A549 (cell line): ENCODE results near the gene CD101.

Experiments used
- CHD2 ChIP-seq: fragments of 150-350 bp; IDR thresholded peaks from 2 replicates; pipeline ENCODE4 v1.6.1; 2014; ENCODE audit warnings: low read length; ENCODE audit not compliant: partially characterized antibody
- EP300 ChIP-seq, 2 experiments: fragments of >200 bp; sonication (Bioruptor Twin); formaldehyde crosslinking; IDR thresholded peaks; 2 replicates in 1 of 2; 3 replicates in 1 of 2; pipeline ENCODE4 v1.6.1; 2016 to 2017
- TF ChIP-seq, protein P1 (sequence below): fragments of >200 bp; sonication (Bioruptor Twin); formaldehyde crosslinking; IDR thresholded peaks from 3 replicates; pipeline ENCODE4 v1.5.1; 2016

DNA sequence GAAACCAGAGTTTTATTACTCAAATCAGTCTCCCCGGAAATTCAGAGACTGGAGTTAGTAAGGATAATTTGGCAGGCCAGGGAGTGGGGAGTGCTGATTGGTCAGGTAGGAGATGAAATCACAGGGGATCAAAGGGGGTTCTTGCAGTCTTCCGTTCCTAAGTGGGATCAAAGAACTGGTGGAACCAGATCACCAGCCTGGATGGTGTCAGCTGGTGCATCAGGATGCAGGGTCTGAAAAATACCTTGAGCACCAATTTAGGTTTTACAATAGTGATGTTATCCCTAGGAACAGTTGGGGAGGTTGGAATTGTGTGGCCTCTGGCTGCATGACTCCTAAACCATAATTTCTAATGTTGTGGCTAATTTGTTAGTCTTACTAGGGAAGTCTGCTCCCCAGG, 1.4 kb upstream of the CD101 start:
- TF ChIP-seq EP300 (IDR thresholded peaks at IDR 0.05) (no peak), CHD2 (no peak)
- TF ChIP-seq, protein P1, sequence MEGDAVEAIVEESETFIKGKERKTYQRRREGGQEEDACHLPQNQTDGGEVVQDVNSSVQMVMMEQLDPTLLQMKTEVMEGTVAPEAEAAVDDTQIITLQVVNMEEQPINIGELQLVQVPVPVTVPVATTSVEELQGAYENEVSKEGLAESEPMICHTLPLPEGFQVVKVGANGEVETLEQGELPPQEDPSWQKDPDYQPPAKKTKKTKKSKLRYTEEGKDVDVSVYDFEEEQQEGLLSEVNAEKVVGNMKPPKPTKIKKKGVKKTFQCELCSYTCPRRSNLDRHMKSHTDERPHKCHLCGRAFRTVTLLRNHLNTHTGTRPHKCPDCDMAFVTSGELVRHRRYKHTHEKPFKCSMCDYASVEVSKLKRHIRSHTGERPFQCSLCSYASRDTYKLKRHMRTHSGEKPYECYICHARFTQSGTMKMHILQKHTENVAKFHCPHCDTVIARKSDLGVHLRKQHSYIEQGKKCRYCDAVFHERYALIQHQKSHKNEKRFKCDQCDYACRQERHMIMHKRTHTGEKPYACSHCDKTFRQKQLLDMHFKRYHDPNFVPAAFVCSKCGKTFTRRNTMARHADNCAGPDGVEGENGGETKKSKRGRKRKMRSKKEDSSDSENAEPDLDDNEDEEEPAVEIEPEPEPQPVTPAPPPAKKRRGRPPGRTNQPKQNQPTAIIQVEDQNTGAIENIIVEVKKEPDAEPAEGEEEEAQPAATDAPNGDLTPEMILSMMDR: no peak
